Neural progenitor cell (in vitro differentiated cells): Measurements from ENCODE around the gene CACNG7.

Source experiments
- EZH2 ChIP-seq: fragments of 200-600 bp; sonication (generic); IDR thresholded peaks from 2 replicates; pipeline ENCODE4 v1.6.1; 2017; ENCODE audit warnings: antibody characterized with exemption, mild to moderate bottlenecking, moderate library complexity
- TF ChIP-seq, protein P1 (sequence below): fragments of 200-600 bp; sonication (generic); IDR thresholded peaks from 2 replicates; pipeline ENCODE4 v1.5.1; 2017; ENCODE audit warnings: antibody characterized with exemption, mild to moderate bottlenecking

DNA sequence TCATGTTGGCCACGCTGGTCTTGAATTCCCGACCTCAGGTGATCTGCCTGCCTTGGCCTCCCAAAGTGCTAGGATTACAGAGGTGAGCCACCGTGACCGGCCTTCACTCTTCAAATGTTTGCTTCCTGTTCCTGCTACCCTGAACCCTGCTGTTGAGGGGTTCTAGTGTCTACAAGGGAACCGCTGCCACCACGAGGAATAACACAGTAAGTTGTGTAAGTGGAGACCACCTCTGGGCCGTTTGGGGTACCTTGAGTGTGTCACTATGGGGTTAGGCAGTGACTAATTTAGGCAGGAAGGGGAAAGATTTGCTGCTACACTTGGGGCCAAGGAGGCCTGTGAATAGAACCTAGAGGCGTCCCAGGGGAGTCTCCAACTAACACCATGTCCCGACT is 43.6 kb upstream of the CACNG7 start:
- TF ChIP-seq, protein P1, sequence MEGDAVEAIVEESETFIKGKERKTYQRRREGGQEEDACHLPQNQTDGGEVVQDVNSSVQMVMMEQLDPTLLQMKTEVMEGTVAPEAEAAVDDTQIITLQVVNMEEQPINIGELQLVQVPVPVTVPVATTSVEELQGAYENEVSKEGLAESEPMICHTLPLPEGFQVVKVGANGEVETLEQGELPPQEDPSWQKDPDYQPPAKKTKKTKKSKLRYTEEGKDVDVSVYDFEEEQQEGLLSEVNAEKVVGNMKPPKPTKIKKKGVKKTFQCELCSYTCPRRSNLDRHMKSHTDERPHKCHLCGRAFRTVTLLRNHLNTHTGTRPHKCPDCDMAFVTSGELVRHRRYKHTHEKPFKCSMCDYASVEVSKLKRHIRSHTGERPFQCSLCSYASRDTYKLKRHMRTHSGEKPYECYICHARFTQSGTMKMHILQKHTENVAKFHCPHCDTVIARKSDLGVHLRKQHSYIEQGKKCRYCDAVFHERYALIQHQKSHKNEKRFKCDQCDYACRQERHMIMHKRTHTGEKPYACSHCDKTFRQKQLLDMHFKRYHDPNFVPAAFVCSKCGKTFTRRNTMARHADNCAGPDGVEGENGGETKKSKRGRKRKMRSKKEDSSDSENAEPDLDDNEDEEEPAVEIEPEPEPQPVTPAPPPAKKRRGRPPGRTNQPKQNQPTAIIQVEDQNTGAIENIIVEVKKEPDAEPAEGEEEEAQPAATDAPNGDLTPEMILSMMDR, result no peak
- TF ChIP-seq EZH2, result no peak
